GM12872 (cell line): Measurements from ENCODE around the gene TPRX1.

Experiments used
- TF ChIP-seq, protein P1 (sequence below): IDR thresholded peaks from 3 replicates; pipeline ENCODE4 v1.5.1; 2011; ENCODE audit warnings: low read depth, mild to moderate bottlenecking, low read length, moderate library complexity; ENCODE audit not compliant: insufficient read depth

The TPRX1 gene

GRCh38 chr19:47836038-47836437 is 31.7 kb upstream of the TPRX1 start:
- TF ChIP-seq, protein P1, sequence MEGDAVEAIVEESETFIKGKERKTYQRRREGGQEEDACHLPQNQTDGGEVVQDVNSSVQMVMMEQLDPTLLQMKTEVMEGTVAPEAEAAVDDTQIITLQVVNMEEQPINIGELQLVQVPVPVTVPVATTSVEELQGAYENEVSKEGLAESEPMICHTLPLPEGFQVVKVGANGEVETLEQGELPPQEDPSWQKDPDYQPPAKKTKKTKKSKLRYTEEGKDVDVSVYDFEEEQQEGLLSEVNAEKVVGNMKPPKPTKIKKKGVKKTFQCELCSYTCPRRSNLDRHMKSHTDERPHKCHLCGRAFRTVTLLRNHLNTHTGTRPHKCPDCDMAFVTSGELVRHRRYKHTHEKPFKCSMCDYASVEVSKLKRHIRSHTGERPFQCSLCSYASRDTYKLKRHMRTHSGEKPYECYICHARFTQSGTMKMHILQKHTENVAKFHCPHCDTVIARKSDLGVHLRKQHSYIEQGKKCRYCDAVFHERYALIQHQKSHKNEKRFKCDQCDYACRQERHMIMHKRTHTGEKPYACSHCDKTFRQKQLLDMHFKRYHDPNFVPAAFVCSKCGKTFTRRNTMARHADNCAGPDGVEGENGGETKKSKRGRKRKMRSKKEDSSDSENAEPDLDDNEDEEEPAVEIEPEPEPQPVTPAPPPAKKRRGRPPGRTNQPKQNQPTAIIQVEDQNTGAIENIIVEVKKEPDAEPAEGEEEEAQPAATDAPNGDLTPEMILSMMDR: no peak

DNA sequence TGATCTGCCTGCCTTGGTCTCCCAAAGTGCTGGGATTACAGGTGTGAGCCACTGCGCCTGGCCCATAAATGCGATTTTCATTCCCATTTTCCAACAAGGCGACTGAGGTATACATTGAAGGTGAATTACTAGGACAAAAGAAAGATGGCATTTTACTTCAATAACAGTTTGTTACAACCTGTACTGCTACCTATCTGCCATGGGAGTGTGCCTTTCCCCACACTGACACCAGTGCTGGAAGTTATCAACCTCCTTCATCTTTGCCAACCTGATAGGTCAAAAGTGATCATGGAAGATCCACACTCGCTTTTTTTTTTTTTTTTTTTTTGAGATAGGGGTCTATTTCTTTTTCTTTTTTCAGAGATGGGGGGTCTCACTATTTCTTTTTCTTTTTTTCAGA is 28.4 kb upstream of the TPRX1 start:
- TF ChIP-seq, protein P1: no peak

GRCh38 chr19:47826800-47827199 is 22.4 kb upstream of the TPRX1 start:
- TF ChIP-seq, protein P1: no peak

- TF ChIP-seq, protein P1: no peak
These were observed 20.0 kb upstream of the TPRX1 start for GRCh38 chr19:47824396-47824795.

- TF ChIP-seq, protein P1: no peak
These were observed 17.2 kb upstream of the TPRX1 start, which contains the start of gene CRX for GRCh38 chr19:47821460-47822020. CRX (plus strand) TSS chr19:47821937; CDS start chr19:47834444, 12,507 bp downstream.

- TF ChIP-seq, protein P1: no peak
These were observed 16.1 kb upstream of the TPRX1 start for GRCh38 chr19:47820410-47820809.

GRCh38 chr19:47819858-47820257 is 15.5 kb upstream of the TPRX1 start:
- TF ChIP-seq, protein P1: no peak

DNA sequence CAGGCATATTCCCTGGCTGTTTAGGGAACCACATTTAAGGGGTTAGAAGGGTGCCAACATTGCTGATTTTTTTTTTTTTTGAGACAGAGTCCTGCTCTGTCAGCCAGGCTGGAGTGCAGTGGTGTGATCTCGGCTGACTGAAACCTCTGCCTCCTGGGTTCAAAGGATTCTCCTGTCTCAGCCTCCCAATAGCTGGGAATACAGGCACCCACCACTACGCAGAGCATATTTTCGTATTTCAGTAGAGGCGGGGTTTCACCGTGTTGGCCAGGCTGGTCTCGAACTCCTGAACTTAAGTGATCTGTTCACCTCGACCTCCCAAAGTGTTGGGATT is 9.6 kb upstream of the TPRX1 start:
- TF ChIP-seq, protein P1: no peak
